MM.1S (cell line): Measurements from ENCODE around the gene PLPP7.

ENCODE experiments used
- DNase-seq: peaks from one replicate; pipeline ENCODE4 v3.0.0-alpha.2; 2015
- H2AFZ ChIP-seq: fragments of 300-600 bp; sonication (generic); 2 replicates; pipeline ENCODE4 v1.6.0; 2016; ENCODE audit warnings: antibody characterized with exemption, low read length
- H3F3A ChIP-seq: fragments of 300-600 bp; sonication (generic); 2 replicates; pipeline ENCODE4 v1.6.1; 2016; ENCODE audit warnings: mild to moderate bottlenecking, antibody characterized with exemption, low read length, moderate library complexity, mixed read lengths; ENCODE audit not compliant: insufficient read depth
- H3K27ac ChIP-seq: fragments of 300-600 bp; sonication (generic); 2 replicates; pipeline ENCODE4 v1.5.1; 2016; ENCODE audit warnings: mild to moderate bottlenecking, low read length
- H3K27me3 ChIP-seq: fragments of 300-600 bp; sonication (generic); replicated peaks from 2 replicates; pipeline ENCODE4 v1.6.0; 2016; ENCODE audit warnings: low read length; ENCODE audit not compliant: insufficient read depth
- H3K36me3 ChIP-seq: fragments of 300-600 bp; sonication (generic); replicated peaks from 2 replicates; pipeline ENCODE4 v1.6.1; 2016; ENCODE audit warnings: mild to moderate bottlenecking, low read length, mixed read lengths; ENCODE audit not compliant: insufficient read depth
- H3K4me1 ChIP-seq: fragments of 300-600 bp; sonication (generic); 2 replicates; pipeline ENCODE4 v1.6.1; 2016; ENCODE audit warnings: low read length, mixed read lengths
- H3K4me2 ChIP-seq: fragments of 300-600 bp; sonication (generic); 2 replicates; pipeline ENCODE4 v1.6.0; 2016; ENCODE audit warnings: low read depth, low read length
- H3K4me3 ChIP-seq: fragments of 300-600 bp; sonication (generic); 2 replicates; pipeline ENCODE4 v1.5.1; 2016; ENCODE audit warnings: low read length, mixed read lengths
- H3K79me2 ChIP-seq: fragments of 300-600 bp; sonication (generic); 2 replicates; pipeline ENCODE4 v1.6.1; 2016; ENCODE audit warnings: mixed run types, low read length, mixed read lengths
- H3K9ac ChIP-seq: fragments of 300-600 bp; sonication (generic); 2 replicates; pipeline ENCODE4 v1.6.1; 2016; ENCODE audit warnings: low read length, mixed read lengths
- H3K9me2 ChIP-seq: fragments of 300-600 bp; sonication (generic); replicated peaks from 2 replicates; pipeline ENCODE4 v1.6.1; 2016; ENCODE audit warnings: mild to moderate bottlenecking, low read length, mixed read lengths; ENCODE audit not compliant: insufficient read depth
- H3K9me3 ChIP-seq: fragments of 300-600 bp; sonication (generic); replicated peaks from 2 replicates; pipeline ENCODE4 v1.6.1; 2016; ENCODE audit warnings: mild to moderate bottlenecking, low read length, mixed read lengths; ENCODE audit not compliant: insufficient read depth
- H4K20me1 ChIP-seq: fragments of 300-600 bp; sonication (generic); 2 replicates; pipeline ENCODE4 v1.6.1; 2016; ENCODE audit warnings: mild to moderate bottlenecking, low read length, moderate library complexity, mixed read lengths; ENCODE audit not compliant: insufficient read depth
- EZH2 ChIP-seq: fragments of 300-600 bp; sonication (generic); optimal IDR thresholded peaks from 2 replicates; pipeline ENCODE3; 2017; ENCODE audit warnings: low read depth, mild to moderate bottlenecking, antibody characterized with exemption, low read length, mixed read lengths
- EZH2phosphoT487 ChIP-seq: fragments of 300-600 bp; sonication (generic); IDR thresholded peaks from 2 replicates; pipeline ENCODE4 v1.6.1; 2018; ENCODE audit warnings: antibody characterized with exemption, low read length
- TF ChIP-seq, protein P1 (sequence below): fragments of 300-600 bp; sonication (generic); IDR thresholded peaks from 2 replicates; pipeline ENCODE4 v1.5.1; 2016; ENCODE audit warnings: antibody characterized with exemption, low read length, mixed read lengths

PLPP7 gene

DNA sequence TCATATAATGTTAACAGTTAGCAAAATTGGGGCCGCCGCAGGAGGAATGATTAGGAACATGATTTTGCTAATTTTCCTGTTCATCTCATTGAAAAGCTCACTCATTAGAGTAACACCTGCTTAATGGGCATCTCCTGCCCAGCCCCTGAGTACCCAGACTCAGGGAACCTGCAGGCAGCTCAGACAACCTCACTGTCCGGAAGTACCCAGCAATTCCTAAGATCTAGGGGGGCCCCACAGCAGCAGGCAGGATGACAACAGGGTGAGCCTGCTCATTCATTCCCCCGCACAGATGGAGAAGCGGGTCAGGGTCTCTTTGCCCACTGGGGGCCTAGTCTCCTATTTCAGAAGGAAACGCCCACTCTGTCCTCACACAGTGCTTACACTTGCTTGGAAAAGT is 25.8 kb upstream of the PLPP7 start:
- Histone ChIP-seq H4K20me1 (no peaks in the 10 kb centered on the region), H3K79me2 (peaks cover 84% of the 10 kb centered on the region), H3K9me2 (no peaks in the 10 kb centered on the region), H3K27me3 (no peaks in the 10 kb centered on the region), H2AFZ (no peak overlapping the region), H3K4me1 (peaks cover 31% of the 10 kb centered on the region), H3K4me2 (no peak overlapping the region), H3F3A (peaks cover 26% of the 10 kb centered on the region), H3K4me3 (no peak overlapping the region), H3K36me3 (peaks cover 10% of the 10 kb centered on the region), H3K27ac (peak overlapping the region; percentile 3; the same call in 1 of the 2 replicates), H3K9me3 (no peaks in the 10 kb centered on the region), H3K9ac (no peak overlapping the region)
- DNase-seq = no peak
- TF ChIP-seq, protein P1, sequence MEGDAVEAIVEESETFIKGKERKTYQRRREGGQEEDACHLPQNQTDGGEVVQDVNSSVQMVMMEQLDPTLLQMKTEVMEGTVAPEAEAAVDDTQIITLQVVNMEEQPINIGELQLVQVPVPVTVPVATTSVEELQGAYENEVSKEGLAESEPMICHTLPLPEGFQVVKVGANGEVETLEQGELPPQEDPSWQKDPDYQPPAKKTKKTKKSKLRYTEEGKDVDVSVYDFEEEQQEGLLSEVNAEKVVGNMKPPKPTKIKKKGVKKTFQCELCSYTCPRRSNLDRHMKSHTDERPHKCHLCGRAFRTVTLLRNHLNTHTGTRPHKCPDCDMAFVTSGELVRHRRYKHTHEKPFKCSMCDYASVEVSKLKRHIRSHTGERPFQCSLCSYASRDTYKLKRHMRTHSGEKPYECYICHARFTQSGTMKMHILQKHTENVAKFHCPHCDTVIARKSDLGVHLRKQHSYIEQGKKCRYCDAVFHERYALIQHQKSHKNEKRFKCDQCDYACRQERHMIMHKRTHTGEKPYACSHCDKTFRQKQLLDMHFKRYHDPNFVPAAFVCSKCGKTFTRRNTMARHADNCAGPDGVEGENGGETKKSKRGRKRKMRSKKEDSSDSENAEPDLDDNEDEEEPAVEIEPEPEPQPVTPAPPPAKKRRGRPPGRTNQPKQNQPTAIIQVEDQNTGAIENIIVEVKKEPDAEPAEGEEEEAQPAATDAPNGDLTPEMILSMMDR = no peak
- TF ChIP-seq EZH2phosphoT487 = no peak
- no peak for TF ChIP-seq EZH2

DNA sequence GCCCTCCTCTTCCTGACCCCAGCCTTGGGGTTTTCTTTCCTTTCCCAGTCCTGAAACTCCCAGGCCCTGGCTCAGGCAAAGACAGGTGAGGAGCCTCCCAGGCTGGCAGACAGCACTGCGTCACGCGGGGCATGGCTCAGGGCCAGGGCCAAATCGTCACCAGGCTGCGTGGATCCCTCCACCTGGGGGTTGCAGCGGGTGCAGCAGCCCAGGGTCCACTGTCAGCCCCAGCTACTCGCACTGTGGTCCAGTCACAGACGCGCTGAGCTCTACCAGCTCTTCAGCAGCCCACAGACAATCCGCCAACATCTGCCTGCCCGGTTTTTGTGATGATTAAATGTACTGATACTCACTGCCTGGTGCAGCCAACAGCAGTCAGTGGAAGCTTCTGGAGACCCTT is 25.3 kb upstream of the PLPP7 start:
- Histone ChIP-seq H3K9ac (no peak overlapping the region), H3K9me3 (no peaks in the 10 kb centered on the region), H3F3A (peaks cover 32% of the 10 kb centered on the region), H3K36me3 (peaks cover 10% of the 10 kb centered on the region), H3K4me3 (no peak overlapping the region), H3K27me3 (no peaks in the 10 kb centered on the region), H3K27ac (peak overlapping the region; percentile 3; the same call in 1 of the 2 replicates), H3K4me2 (no peak overlapping the region), H3K4me1 (peaks cover 33% of the 10 kb centered on the region), H3K79me2 (peaks cover 80% of the 10 kb centered on the region), H3K9me2 (no peaks in the 10 kb centered on the region), H2AFZ (no peak overlapping the region), H4K20me1 (no peaks in the 10 kb centered on the region)
- DNase-seq = no peak
- TF ChIP-seq EZH2phosphoT487 (no peak), EZH2 (no peak)
- TF ChIP-seq, protein P1 = no peak

DNA sequence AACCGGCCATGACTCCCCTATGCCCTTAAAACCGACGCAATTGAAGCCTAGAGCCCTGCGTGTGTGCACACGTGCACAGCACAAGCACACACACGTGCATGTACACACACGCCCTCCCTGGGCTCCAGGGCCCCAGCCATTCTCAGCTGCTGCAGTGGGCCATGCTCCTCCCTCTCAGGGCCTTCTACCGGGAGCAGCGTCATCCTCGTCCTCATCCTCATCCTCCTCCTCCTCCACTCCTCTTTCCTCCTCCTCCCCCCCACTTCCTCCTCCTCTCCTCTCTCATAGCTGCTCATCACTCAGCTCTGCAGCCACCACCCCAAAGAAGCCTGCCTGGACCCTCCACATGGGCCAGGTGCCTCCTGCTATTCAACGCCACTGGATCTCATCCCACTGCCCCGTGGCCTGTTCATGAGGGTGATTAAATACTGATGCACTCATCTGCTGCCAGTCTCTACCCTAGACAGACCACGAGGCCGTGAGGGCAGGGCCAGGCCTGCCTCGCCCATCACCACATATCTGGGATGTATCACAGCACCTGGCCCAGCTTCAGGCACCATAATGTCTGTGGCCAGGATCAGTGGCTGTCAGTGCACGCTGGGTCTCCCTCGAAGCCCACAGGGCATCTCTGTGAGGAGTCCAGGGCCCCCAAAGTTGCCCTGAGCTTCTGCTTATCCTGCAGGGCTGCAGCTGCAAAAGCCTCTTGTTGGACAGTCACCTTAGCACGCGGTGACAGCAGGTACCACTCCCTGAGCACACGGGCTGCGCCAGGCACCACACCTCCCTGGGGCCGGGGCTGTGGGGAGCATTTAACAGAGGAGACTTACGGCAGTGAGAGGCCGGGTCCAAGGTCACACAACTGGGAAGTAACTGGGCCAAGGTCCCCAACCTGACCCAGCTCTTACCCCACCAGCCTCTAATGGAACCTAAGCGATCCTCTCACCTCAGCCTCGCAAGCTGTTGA is 23.0 kb upstream of the PLPP7 start:
- peaks cover 44% of the 10 kb centered on the region for H3K4me1 ChIP-seq
- peaks cover 42% of the 10 kb centered on the region for H3F3A ChIP-seq
- H3K9me2 ChIP-seq = no peaks in the 10 kb centered on the region
- H3K9me3 ChIP-seq = no peaks in the 10 kb centered on the region
- no peak overlapping the region for H2AFZ ChIP-seq
- no peak overlapping the region for H3K27ac ChIP-seq
- no peak for TF ChIP-seq EZH2
- no peak overlapping the region for H3K4me2 ChIP-seq
- H3K4me3 ChIP-seq = no peak overlapping the region
- H3K79me2 ChIP-seq = peaks cover 78% of the 10 kb centered on the region
- H4K20me1 ChIP-seq = no peaks in the 10 kb centered on the region
- H3K27me3 ChIP-seq = no peaks in the 10 kb centered on the region
- no peak for DNase-seq
- no peaks in the 10 kb centered on the region for H3K36me3 ChIP-seq
- H3K9ac ChIP-seq = no peak overlapping the region
